IPS-20b (cell line): Measurements from ENCODE around the gene RPL12.
"Not testable (repeated sequence)": the region's sequence is repeated elsewhere in the genome, so short reads cannot be mapped to it uniquely, and the experiment has no call there.

Source experiments
- H3K27ac ChIP-seq: one replicate; pipeline ENCODE4 v1.5.1; 2013; ENCODE audit warnings: low read length
- H3K27me3 ChIP-seq: 2 replicates; pipeline ENCODE4 v1.6.1; 2013; ENCODE audit warnings: mild to moderate bottlenecking, low read length, inconsistent platforms; ENCODE audit not compliant: insufficient read depth
- H3K36me3 ChIP-seq: 2 replicates; pipeline ENCODE4 v1.6.1; 2013; ENCODE audit warnings: low read depth, mild to moderate bottlenecking, inconsistent platforms, low read length, moderate library complexity; ENCODE audit not compliant: insufficient read depth
- H3K4me1 ChIP-seq: 2 replicates; pipeline ENCODE4 v1.6.1; 2013; ENCODE audit warnings: mild to moderate bottlenecking, control low read depth, inconsistent platforms, low read length, moderate library complexity; ENCODE audit not compliant: insufficient read depth
- H3K4me3 ChIP-seq: 2 replicates; pipeline ENCODE4 v1.5.1; 2013; ENCODE audit warnings: mild to moderate bottlenecking, low read length, inconsistent platforms
- H3K9ac ChIP-seq: 2 replicates; pipeline ENCODE4 v1.6.1; 2013; ENCODE audit warnings: low read depth, mild to moderate bottlenecking, inconsistent platforms, low read length, moderate library complexity
- H3K9me3 ChIP-seq: 2 replicates; pipeline ENCODE4 v1.6.1; 2013; ENCODE audit warnings: mild to moderate bottlenecking, low read depth, low read length, inconsistent platforms; ENCODE audit not compliant: insufficient read depth

The RPL12 gene

DNA sequence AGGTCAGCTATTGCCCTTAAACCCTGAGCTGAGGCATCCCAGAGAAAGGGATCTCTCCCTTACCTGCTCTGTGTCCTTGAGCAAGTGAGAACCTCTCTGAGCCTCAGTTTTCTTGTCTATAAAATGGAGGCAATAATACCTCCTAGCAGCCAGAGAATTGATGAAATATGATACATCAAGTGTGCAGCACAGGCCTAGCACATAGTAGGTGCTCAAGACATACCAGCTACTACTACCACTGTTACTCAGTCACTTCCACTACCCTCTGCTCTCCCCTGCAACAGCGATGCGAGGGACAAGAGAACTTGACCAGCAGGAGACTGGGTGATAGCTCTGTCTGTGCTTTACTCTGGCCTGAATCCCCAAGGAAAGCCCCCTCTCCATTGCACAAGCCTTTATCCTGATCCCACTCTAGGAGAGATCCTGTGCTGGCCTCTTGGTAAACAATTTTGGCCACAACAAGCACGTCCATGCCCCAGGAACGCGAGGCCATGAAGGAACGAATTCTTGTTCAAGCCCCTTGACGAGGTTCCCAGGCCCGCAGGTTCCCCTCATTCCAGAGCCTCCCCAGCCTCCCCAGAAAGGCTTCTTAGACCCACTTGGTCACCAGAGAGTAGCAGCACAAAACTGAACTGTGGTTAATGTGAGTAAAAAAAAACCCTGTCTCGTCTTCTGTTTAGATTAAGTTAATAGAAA lies 39.5 kb upstream of the RPL12 start:
- Histone ChIP-seq H3K36me3 (peaks cover 40% of the 10 kb centered on the region), H3K9ac (no peak overlapping the region), H3K9me3 (no peaks in the 10 kb centered on the region), H3K27ac (no peak overlapping the region), H3K4me3 (no peak overlapping the region), H3K27me3 (no peaks in the 10 kb centered on the region), H3K4me1 (no peaks in the 10 kb centered on the region)

DNA sequence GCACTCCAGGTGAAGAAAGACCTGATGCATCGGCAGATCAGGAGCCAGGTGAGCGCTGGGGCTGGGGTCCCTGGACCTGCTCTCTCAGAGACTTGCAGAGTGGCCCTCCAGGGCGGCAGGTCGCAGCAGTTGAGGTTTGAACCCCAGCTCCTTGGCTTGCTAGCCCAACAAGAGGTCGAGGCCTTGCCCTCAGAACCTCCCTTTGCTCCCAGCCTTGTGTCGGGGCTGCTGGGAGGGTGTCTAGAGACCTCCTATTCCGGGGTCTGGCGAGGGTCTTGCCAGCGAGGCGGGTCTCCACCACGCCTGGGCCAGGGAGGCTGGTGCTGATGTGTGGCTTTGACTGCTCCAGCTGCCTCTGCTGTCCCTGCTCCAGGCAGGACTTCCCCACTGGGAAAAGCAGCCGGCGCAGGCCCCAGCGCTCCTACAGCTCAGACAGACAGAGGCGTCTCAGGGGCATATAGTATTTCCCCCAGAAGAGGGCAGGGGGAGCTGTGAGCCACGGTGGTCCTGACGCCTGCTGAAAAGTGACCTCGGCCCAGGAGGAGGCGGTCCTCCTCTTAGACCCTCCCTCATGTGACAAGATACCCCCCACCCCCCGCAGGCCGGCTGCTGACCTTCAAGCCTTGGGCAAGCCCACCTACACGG lies 38.4 kb upstream of the RPL12 start:
- H3K4me3 ChIP-seq, result no peak overlapping the region
- no peaks in the 10 kb centered on the region for H3K27me3 ChIP-seq
- H3K4me1 ChIP-seq, result no peaks in the 10 kb centered on the region
- no peaks in the 10 kb centered on the region for H3K9me3 ChIP-seq
- H3K36me3 ChIP-seq, result peaks cover 39% of the 10 kb centered on the region
- no peak overlapping the region for H3K27ac ChIP-seq
- no peak overlapping the region for H3K9ac ChIP-seq

GRCh38 chr9:127488946-127489345 lies 37.7 kb upstream of the RPL12 start:
- Histone ChIP-seq H3K4me1 (no peaks in the 10 kb centered on the region), H3K36me3 (peaks cover 34% of the 10 kb centered on the region), H3K9ac (no peak overlapping the region), H3K27ac (no peak overlapping the region), H3K27me3 (no peaks in the 10 kb centered on the region), H3K9me3 (no peaks in the 10 kb centered on the region), H3K4me3 (no peak overlapping the region)

DNA sequence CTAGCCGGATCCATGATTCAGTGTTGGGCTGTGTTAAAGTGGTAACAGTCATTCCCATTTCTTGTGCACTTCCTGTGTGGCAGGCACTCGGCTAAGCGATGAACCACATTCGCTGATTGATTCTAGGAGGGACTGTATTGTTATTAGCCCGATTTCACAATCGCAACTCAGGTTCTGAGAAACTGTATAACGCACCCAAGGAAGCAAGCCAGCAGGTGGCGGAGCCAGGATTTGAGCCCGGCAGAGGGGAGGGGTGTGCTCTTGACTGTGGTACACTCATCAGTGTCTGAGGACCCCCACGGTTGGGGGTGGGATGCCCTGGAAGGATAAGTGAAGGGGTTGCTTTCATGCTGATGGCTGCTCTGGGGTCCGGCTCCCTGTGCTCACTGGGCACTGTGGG lies 34.8 kb upstream of the RPL12 start:
- Histone ChIP-seq H3K9me3 (no peaks in the 10 kb centered on the region), H3K9ac (no peak overlapping the region), H3K4me1 (no peaks in the 10 kb centered on the region), H3K27ac (no peak overlapping the region), H3K36me3 (peaks cover 26% of the 10 kb centered on the region), H3K4me3 (no peak overlapping the region), H3K27me3 (no peaks in the 10 kb centered on the region)

GRCh38 chr9:127482662-127483061 lies 31.5 kb upstream of the RPL12 start:
- Histone ChIP-seq H3K9ac (no peak overlapping the region), H3K27ac (no peak overlapping the region), H3K9me3 (no peaks in the 10 kb centered on the region), H3K4me3 (no peak overlapping the region), H3K27me3 (no peaks in the 10 kb centered on the region), H3K36me3 (peaks cover 43% of the 10 kb centered on the region), H3K4me1 (no peaks in the 10 kb centered on the region)

- Histone ChIP-seq H3K9ac (no peak overlapping the region), H3K4me1 (no peaks in the 10 kb centered on the region), H3K27ac (no peak overlapping the region), H3K4me3 (no peak overlapping the region), H3K9me3 (no peaks in the 10 kb centered on the region), H3K36me3 (peaks cover 39% of the 10 kb centered on the region), H3K27me3 (no peaks in the 10 kb centered on the region)
Measured at GRCh38 chr9:127479507-127480081, 28.4 kb upstream of the RPL12 start.

DNA sequence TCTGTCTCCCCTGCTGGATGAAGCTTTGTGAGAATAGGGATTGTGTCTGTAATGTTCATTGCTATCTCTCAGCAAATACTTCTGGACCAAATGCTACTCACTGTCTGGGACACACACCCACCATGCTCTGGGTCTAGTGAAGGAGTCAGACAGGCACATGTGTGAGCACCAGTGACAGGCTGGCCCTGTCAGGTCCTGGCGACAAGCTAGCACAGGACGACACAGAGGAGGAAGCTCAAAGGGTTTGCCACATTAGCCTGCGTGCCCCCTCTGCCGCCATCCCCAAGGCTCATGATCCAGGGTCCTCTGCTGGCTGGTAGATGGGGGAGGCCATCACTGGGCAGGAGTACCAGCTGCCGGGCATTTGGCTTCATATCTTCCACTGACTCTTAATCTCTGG lies 23.4 kb upstream of the RPL12 start:
- Histone ChIP-seq H3K4me3 (no peak overlapping the region), H3K4me1 (no peaks in the 10 kb centered on the region; the same call in 1 of the 2 replicates), H3K27ac (no peak overlapping the region), H3K36me3 (peaks cover 26% of the 10 kb centered on the region), H3K27me3 (no peaks in the 10 kb centered on the region), H3K9ac (no peak overlapping the region), H3K9me3 (no peaks in the 10 kb centered on the region)

GRCh38 chr9:127473932-127474331 lies 22.7 kb upstream of the RPL12 start:
- Histone ChIP-seq H3K4me1 (no peaks in the 10 kb centered on the region; the same call in 1 of the 2 replicates), H3K27ac (no peak overlapping the region)

GRCh38 chr9:127473501-127473900 lies 22.3 kb upstream of the RPL12 start:
- H3K9ac ChIP-seq, result no peak overlapping the region
- H3K4me1 ChIP-seq, result no peaks in the 10 kb centered on the region; the same call in 1 of the 2 replicates
- H3K27me3 ChIP-seq, result no peaks in the 10 kb centered on the region
- peaks cover 18% of the 10 kb centered on the region for H3K36me3 ChIP-seq
- H3K27ac ChIP-seq, result no peak overlapping the region
- H3K9me3 ChIP-seq, result no peaks in the 10 kb centered on the region
- no peak overlapping the region for H3K4me3 ChIP-seq

More at GRCh38 chr9:127473932-127474331, 22.7 kb upstream of the RPL12 start:
- H3K9ac ChIP-seq, result no peak overlapping the region
- H3K36me3 ChIP-seq, result peaks cover 21% of the 10 kb centered on the region
- no peaks in the 10 kb centered on the region for H3K9me3 ChIP-seq
- H3K4me3 ChIP-seq, result no peak overlapping the region
- H3K27me3 ChIP-seq, result no peaks in the 10 kb centered on the region

- no peak overlapping the region for H3K9ac ChIP-seq
- peaks cover 14% of the 10 kb centered on the region for H3K36me3 ChIP-seq
- no peaks in the 10 kb centered on the region; the same call in 1 of the 2 replicates for H3K4me1 ChIP-seq
Measured at GRCh38 chr9:127470662-127471061, 19.5 kb upstream of the RPL12 start.

DNA sequence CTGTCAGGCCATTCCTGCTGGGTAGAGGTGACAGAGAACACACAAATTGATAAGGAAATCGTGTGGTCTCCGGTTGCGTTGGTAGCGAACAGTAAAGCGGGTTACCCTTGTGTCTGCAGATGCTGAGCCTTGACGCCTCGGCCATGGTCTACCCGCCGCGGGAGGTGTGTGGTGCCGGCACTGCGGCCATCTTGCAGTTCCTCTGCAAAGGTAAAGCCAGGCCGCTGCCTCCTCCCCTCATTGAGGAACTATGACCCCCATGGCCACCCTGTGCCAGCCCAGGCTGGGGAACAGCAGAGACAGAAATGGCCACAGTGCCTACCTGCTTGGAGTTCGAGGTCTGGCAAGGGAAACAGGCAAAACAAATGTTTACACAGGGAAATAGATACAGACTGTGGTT lies 16.4 kb upstream of the RPL12 start:
- no peaks in the 10 kb centered on the region for H3K9me3 ChIP-seq
- H3K9ac ChIP-seq, result no peak overlapping the region
- H3K27ac ChIP-seq, result no peak overlapping the region
- no peaks in the 10 kb centered on the region; the same call in 1 of the 2 replicates for H3K4me1 ChIP-seq
- H3K36me3 ChIP-seq, result peaks cover 15% of the 10 kb centered on the region
- no peak overlapping the region for H3K4me3 ChIP-seq
- no peaks in the 10 kb centered on the region for H3K27me3 ChIP-seq

More at GRCh38 chr9:127470662-127471061, 19.5 kb upstream of the RPL12 start:
- no peaks in the 10 kb centered on the region for H3K27me3 ChIP-seq
- H3K27ac ChIP-seq, result no peak overlapping the region
- no peak overlapping the region for H3K4me3 ChIP-seq
- no peaks in the 10 kb centered on the region for H3K9me3 ChIP-seq

DNA sequence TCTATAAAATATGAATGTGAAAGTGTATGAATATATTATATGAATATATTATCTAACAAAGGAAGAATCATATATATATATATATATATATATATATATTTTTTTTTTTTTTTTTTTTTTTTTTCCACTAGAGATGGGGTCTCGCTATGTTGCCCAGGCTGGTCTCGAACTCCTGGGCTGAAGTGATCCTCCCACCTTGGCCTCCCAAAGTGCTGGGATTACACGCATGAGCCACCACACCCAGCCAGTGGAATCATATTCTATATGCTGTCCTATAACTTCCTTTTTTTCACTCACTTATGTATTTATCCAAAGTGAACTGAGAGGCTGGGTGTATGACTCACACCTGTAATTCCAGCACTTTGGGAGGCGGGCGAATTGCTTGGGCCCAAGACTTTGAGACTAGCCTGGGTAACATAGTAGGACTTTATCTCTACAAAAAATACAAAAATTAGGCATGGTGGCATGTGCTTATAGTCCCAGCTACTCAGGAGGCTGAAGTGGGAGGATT lies 15.3 kb upstream of the RPL12 start:
- not testable (repeated sequence) for H3K27ac ChIP-seq, H3K4me1 ChIP-seq, H3K9me3 ChIP-seq, H3K9ac ChIP-seq, H3K4me3 ChIP-seq, H3K27me3 ChIP-seq
- H3K36me3 ChIP-seq, result peaks cover 26% of the 10 kb centered on the region
